HCT116 (cell line): ENCODE data around the gene TRPV4.

Source experiments
- CTCF ChIP-seq, 3 experiments: fragments of 200-600 bp in 1 of 3; sonication (generic) in 1 of 3; IDR thresholded peaks in 2 of 3; conservative IDR thresholded peaks in 1 of 3; 2 replicates each; pipeline ENCODE4 v1.5.1; 2012 to 2017; ENCODE audit warnings: low read depth in 2 of 3, low read length in 2 of 3, antibody characterized with exemption in 1 of 3, borderline replicate concordance in 1 of 3, control low read depth in 1 of 3, mild to moderate bottlenecking in 1 of 3, mixed read lengths in 1 of 3, mixed run types in 1 of 3, moderate library complexity in 1 of 3; ENCODE audit not compliant: insufficient read depth in 1 of 3
- EZH2 ChIP-seq: fragments of 200-600 bp; sonication (generic); IDR thresholded peaks from 2 replicates; pipeline ENCODE4 v1.6.1; 2017; ENCODE audit warnings: antibody characterized with exemption, mixed run types
- POLR2A ChIP-seq: IDR thresholded peaks from 2 replicates; pipeline ENCODE4 v1.7.0; 2011; ENCODE audit warnings: borderline replicate concordance; ENCODE audit not compliant: insufficient read depth, insufficient read length; ENCODE audit errors: extremely low read depth
- POLR2AphosphoS5 ChIP-seq: IDR thresholded peaks from 2 replicates; pipeline ENCODE4 v1.6.1; 2011; ENCODE audit warnings: mild to moderate bottlenecking, low read depth, low read length, moderate library complexity
- SIN3A ChIP-seq: IDR thresholded peaks from 2 replicates; pipeline ENCODE4 v1.6.1; 2012; ENCODE audit warnings: low read depth

DNA sequence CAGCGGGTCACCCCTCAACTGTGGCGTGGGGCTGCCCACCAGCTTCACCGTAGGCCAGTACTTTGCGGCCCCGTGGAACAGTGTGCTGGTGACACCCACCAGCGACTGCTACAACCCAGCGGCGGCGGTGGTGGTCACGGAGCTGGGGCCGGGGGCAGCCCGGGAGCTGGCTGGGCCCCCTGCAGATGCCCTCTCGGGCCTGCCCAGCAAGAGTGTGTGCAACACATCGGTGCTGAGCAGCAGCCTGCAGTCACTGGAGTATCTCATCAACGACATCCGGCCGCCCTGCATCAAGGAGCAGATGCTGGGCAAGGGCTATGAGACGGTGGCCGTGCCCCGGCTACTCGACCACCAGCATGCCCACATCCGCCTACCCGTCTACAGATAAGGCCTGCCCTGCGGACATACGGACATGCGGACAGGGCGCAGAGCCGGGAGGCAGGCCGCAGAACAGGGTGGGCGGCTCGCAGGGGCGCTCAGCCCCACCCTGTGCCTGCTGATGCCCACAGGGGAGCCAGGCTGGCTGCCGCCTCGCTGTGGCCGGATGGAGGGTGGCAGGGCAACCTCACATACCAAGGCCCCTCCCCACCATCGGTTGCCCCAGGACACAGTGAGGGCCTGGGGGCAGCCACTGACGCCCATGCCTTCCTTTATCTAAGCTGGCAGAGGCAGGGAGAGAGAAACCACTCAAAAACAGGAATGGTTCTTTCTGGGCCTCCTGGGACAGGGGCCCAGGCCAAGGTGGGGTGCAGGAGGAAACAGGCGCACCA lies 64.1 kb downstream of the TRPV4 start:
- TF ChIP-seq CTCF (IDR thresholded peaks at IDR 0.05 in 2 of 3, conservative IDR thresholded peaks at IDR 0.05 in 1 of 3; ENCODE audit: borderline replicate concordance in 1 of 3, insufficient read depth in 1 of 3, low read depth in 2 of 3, low read length in 2 of 3) (no peak), SIN3A (no peak), POLR2A (no peak), POLR2AphosphoS5 (no peak), EZH2 (no peak)
